ENCODE results near the gene CDK18. TPM values are rescaled to one million over a fixed set of nuclear protein-coding genes. Genes with fewer than 3 reads are reported as not detected.

The CDK18 gene
- total and polyA plus RNA-seq, 2 of the 8 experiments (the other 6 are each of a cell fraction or from before 2014, with no cell fraction given), result 31.2 to 44.0 TPM

GRCh38 chr1:205554026-205554811 lies 49.8 kb downstream of the CDK18 start:
- Histone ChIP-seq H4K91ac (replicated peaks; ENCODE audit: insufficient read length, low read length) (no peak overlapping the region), H2BK15ac (ENCODE audit: low read length) (no peak overlapping the region), H2BK12ac (ENCODE audit: low read depth, low read length) (no peak overlapping the region), H3K4me3 (ENCODE audit: extremely low read depth in 1 of 4, insufficient read depth in 2 of 4, low read depth in 3 of 4, low read length in 4 of 4) (no peak overlapping the region), H3K9me3 (ENCODE audit: insufficient read depth in 2 of 2, low read depth in 1 of 2, low read length in 1 of 2) (peaks cover 0 to 4% of the 10 kb centered on the region in 2 experiments; a peak in 2 of 4 replicates), H3K79me1 (ENCODE audit: low read depth, low read length) (no peaks in the 10 kb centered on the region), H3K9ac (replicated peaks in 1 of 4; ENCODE audit: extremely low read depth in 1 of 4, low read depth in 3 of 4, low read length in 3 of 4) (no peak overlapping the region), H4K20me1 (replicated peaks in 1 of 2; ENCODE audit: control insufficient read depth in 1 of 2, insufficient read depth in 2 of 2, low read length in 2 of 2) (no peaks in the 10 kb centered on the region), H2BK120ac (replicated peaks; ENCODE audit: low read depth, low read length) (no peak overlapping the region), H2BK20ac (ENCODE audit: low read length) (no peak overlapping the region), H3K27ac (ENCODE audit: low read depth, low read length) (no peak overlapping the region), H3K79me2 (ENCODE audit: control insufficient read depth in 1 of 2, insufficient read depth in 2 of 2, low read length in 2 of 2) (no peaks in the 10 kb centered on the region), H3K18ac (ENCODE audit: extremely low read depth, low read length) (no peak overlapping the region), H3K23me2 (ENCODE audit: low read depth, low read length) (no peaks in the 10 kb centered on the region), H3K4me2 (ENCODE audit: insufficient read depth in 1 of 2, low read depth in 2 of 2, low read length in 2 of 2) (no peak overlapping the region), H3K27me3 (replicated peaks in 1 of 4; ENCODE audit: control insufficient read depth in 3 of 4, extremely low read depth in 1 of 4, insufficient read depth in 3 of 4, low read length in 3 of 4) (0 out of 7 replicates have a peak, but pooled peaks cover 0 to 2% (median 0%) of the 10 kb centered on the region in 4 experiments), H2AFZ (ENCODE audit: low read length) (no peak overlapping the region), H3K36me3 (ENCODE audit: control insufficient read depth in 2 of 4, insufficient read depth in 4 of 4, low read length in 3 of 4) (no peaks in the 10 kb centered on the region), H3K14ac (ENCODE audit: insufficient read length) (no peak overlapping the region), H3K23ac (ENCODE audit: insufficient read length) (no peak overlapping the region), H3K4ac (replicated peaks; ENCODE audit: insufficient read length, low read depth, low read length) (no peak overlapping the region), H4K5ac (ENCODE audit: insufficient read length, low read depth, low read length) (no peak overlapping the region), H4K8ac (ENCODE audit: extremely low read depth, insufficient read depth, low read length) (no peak overlapping the region), H3K4me1 (replicated peaks in 1 of 4; ENCODE audit: control insufficient read depth in 3 of 4, insufficient read depth in 4 of 4, low read length in 3 of 4) (no peaks in the 10 kb centered on the region), H2BK5ac (ENCODE audit: low read depth, low read length) (no peak overlapping the region), H3K56ac (replicated peaks; ENCODE audit: insufficient read length, low read depth, low read length) (no peak overlapping the region), H2AK5ac (ENCODE audit: low read depth, low read length) (no peak overlapping the region)
- peak in 1 of 2 experiments; percentile 55; a peak in 1 of 4 replicates for TF ChIP-seq HDAC2 (IDR thresholded peaks at IDR 0.05; ENCODE audit: borderline replicate concordance in 1 of 2, low read depth in 2 of 2, low read length in 2 of 2)
- peak; percentile 71; the same call in 1 of the 2 replicates for TF ChIP-seq KDM1A (IDR thresholded peaks at IDR 0.05; ENCODE audit: borderline replicate concordance, low read length)
- TF ChIP-seq YY1 (IDR thresholded peaks at IDR 0.05; ENCODE audit: low read depth, low read length), result no peak
- TF ChIP-seq CHD1 (IDR thresholded peaks at IDR 0.05; ENCODE audit: low read depth, low read length), result no peak
- no peak for TF ChIP-seq JUN (IDR thresholded peaks at IDR 0.05; ENCODE audit: low read depth, low read length)
- TF ChIP-seq ZNF274 (IDR thresholded peaks at IDR 0.05; ENCODE audit: borderline replicate concordance, extremely low read depth, low read length), result no peak
- TF ChIP-seq BACH1 (IDR thresholded peaks at IDR 0.05; ENCODE audit: low read length), result no peak
- ChIA-PET POLR2A (ENCODE audit: partially characterized antibody) (interaction anchor here (1.9 kb wide), 1 partner anchor 10 kb away, joined by 6 read pairs; no protein-coding TSS in a partner anchor), CTCF (ENCODE audit: partially characterized antibody) (interaction anchor here (1.2 to 1.6 kb wide), 4 partner anchors 15 to 69 kb away, joined by 3 to 6 read pairs (median 4); a partner anchor contains a TSS)
- FAIRE-seq (no peak), DNase-seq (ENCODE audit: low read depth in 1 of 2, low spot score in 2 of 2) (no peak)
- WGBS, 2 experiments (ENCODE audit: extremely low coverage in 1 of 2, insufficient coverage in 1 of 2, insufficient read length in 1 of 2, insufficient replicate concordance in 2 of 2, low coverage in 1 of 2, low lambda C conversion rate in 2 of 2, missing lambda C conversion rate in 1 of 2), result 89% methylated on average over 3 of the region's 3 CpGs; no CpG with 5 or more reads in 1 of the 2 experiments
